Pancreas (tissue), 10 donors: ENCODE data around the gene AARS1. TPM values are rescaled to one million over a fixed set of nuclear protein-coding genes. Genes with fewer than 3 reads are reported as not detected.
"Not testable (repeated sequence)": the region's sequence is repeated elsewhere in the genome, so short reads cannot be mapped to it uniquely, and the experiment has no call there.

Source experiments
- ATAC-seq, 4 donors: fragments of 200-7000 bp; cut with Tn5 transposase; one replicate each; pipeline versions ENCODE4 v1.8.0 to v1.9.1; 2020; ENCODE audit warnings: mild to moderate bottlenecking in 4 of 4, moderate library complexity in 4 of 4
- DNase-seq, 6 donors: peaks; one replicate each; pipeline ENCODE4 v3.0.0-alpha.2; 2020
- FAIRE-seq: peaks from 2 replicates; lab custom pipeline; 2012; peaks lifted over from hg19 to GRCh38; lab: Jason Lieb, UNC
- H3K27ac ChIP-seq, 4 donors: fragments of 200-600 bp; sonication (generic); 1 replicate in 3 of 4; 2 replicates in 1 of 4; pipeline versions ENCODE4 v1.5.0 to v1.8.0; 2020
- H3K27me3 ChIP-seq, 4 donors: fragments of 200-600 bp; one replicate each; pipeline ENCODE4 v1.8.0; 2021
- H3K36me3 ChIP-seq, 3 donors: fragments of 200-600 bp; sonication (generic) in 1 of 3; one replicate each; pipeline versions ENCODE4 v1.5.0 to v1.8.0; 2020 to 2021
- H3K4me1 ChIP-seq, 3 donors: fragments of 200-600 bp; one replicate each; pipeline ENCODE4 v1.8.0; 2021
- H3K4me3 ChIP-seq, 4 donors: fragments of 200-600 bp; sonication (generic) in 2 of 4; one replicate each; pipeline versions ENCODE4 v1.5.0 to v1.8.0; 2020 to 2021
- H3K9me3 ChIP-seq, 4 donors: fragments of 200-600 bp; one replicate each; pipeline ENCODE4 v1.8.0; 2021
- CTCF ChIP-seq, 4 donors: fragments of 200-600 bp; sonication (generic) in 3 of 4; IDR thresholded peaks; one replicate each; pipeline versions ENCODE4 v1.5.0 to v1.8.0; 2021; ENCODE audit warnings: antibody characterized with exemption in 4 of 4
- WGBS, 2 donors: extraction: QIAGEN DNeasy Blood & Tissue Kit; methylation state at CpG; one replicate each; pipeline ENCODE4 v1.1.7; 2013; 5-methylcytosine and 5-hydroxymethylcytosine counted together
- intact Hi-C, 3 donors: fragments of 100-400 bp; cut with DNase I; formaldehyde crosslinking; loops; one replicate each; pipeline versions ENCODE4 v1.11.1 to v1.14.2; 2022
- polyA plus RNA-seq, 2 donors: library from polyadenylated mRNA; stranded (reverse); fragments of 200-250 nt; gene quantifications; one replicate each; pipeline ENCODE4 v1.2.3, GENCODE V29; 2013
- total RNA-seq, 6 donors: library from RNA; stranded (reverse); fragmentation: NEBNext Ultra II Directional in 4 of 6; extraction: Animal tissue kit (Norgen Biotek cat#: 25700) in 4 of 6; gene quantifications; one replicate each; pipeline versions ENCODE4 v1.2.1 to v1.2.4, GENCODE V29; 2021 to 2023
- donor health status: healthy with polysubstance abuse.
- donor health status: DM: no; HTN: no; CAD: no; lungs with moderate emphysema.
- donor health status: DM: no; HTN: no; CAD: no.
- donor health status: control.
- donor health status: control.
- donor health status: Bipolar disorder and iron deficiency.
- donor health status: DM: yes; HTN: yes; CAD: no.
- donor health status: DM: no; HTN: no; CAD: no.
- donor health status: DM: no; HTN: no; CAD: no.
- donor health status: DM: yes; HTN: yes; CAD: no.

Gene AARS1
- total and polyA plus RNA-seq, 8 donors, result 29.3 to 154 (median 45.0) TPM

- 94 to 100% methylated on average over 1 of the region's 1 CpG for WGBS, 2 donors
- no peak for FAIRE-seq
Observed at GRCh38 chr16:70331091-70331490, 41.8 kb upstream of the AARS1 start.

GRCh38 chr16:70324998-70325747 lies 35.9 kb upstream of the AARS1 start:
- no peak for FAIRE-seq

More at GRCh38 chr16:70331091-70331490, 41.8 kb upstream of the AARS1 start:
- DNase-seq, result no peak
- H3K36me3 ChIP-seq, result peaks cover 0 to 35% (median 11%) of the 10 kb centered on the region in 3 donors
- H3K4me1 ChIP-seq, result no peaks in the 10 kb centered on the region
- intact Hi-C loops, result no loop called here
- no peak for ATAC-seq
- H3K27ac ChIP-seq, result no peak overlapping the region
- H3K9me3 ChIP-seq, result no peaks in the 10 kb centered on the region
- H3K27me3 ChIP-seq, result no peaks in the 10 kb centered on the region
- TF ChIP-seq CTCF (IDR thresholded peaks at IDR 0.05), result no peak
- no peak overlapping the region for H3K4me3 ChIP-seq

GRCh38 chr16:70320121-70320520 lies 30.8 kb upstream of the AARS1 start:
- ATAC-seq (no peak), DNase-seq (peak in 1 of 6 donors; percentile 11), FAIRE-seq (no peak)
- no peak overlapping the region for H3K4me3 ChIP-seq
- intact Hi-C loops, result no loop called here
- no peak for TF ChIP-seq CTCF (IDR thresholded peaks at IDR 0.05)
- H3K4me1 ChIP-seq, result no peaks in the 10 kb centered on the region
- 96 to 100% methylated on average over 5 of the region's 5 CpGs for WGBS, 2 donors
- peaks cover 0 to 64% (median 12%) of the 10 kb centered on the region in 3 donors for H3K36me3 ChIP-seq
- no peak overlapping the region for H3K27ac ChIP-seq
- H3K9me3 ChIP-seq, result no peaks in the 10 kb centered on the region
- H3K27me3 ChIP-seq, result no peaks in the 10 kb centered on the region

More at GRCh38 chr16:70324998-70325747, 35.9 kb upstream of the AARS1 start:
- no peak for DNase-seq
- WGBS, 2 donors, result 93 to 94% methylated on average over 7 of the region's 7 CpGs
- peaks cover 0 to 48% (median 3%) of the 10 kb centered on the region in 3 donors for H3K36me3 ChIP-seq
- no peaks in the 10 kb centered on the region for H3K9me3 ChIP-seq
- H3K27me3 ChIP-seq, result no peaks in the 10 kb centered on the region
- no peaks in the 10 kb centered on the region for H3K4me1 ChIP-seq
- H3K27ac ChIP-seq, result no peak overlapping the region
- TF ChIP-seq CTCF (IDR thresholded peaks at IDR 0.05), result no peak
- intact Hi-C loops, result no loop called here
- no peak for ATAC-seq
- no peak overlapping the region for H3K4me3 ChIP-seq

GRCh38 chr16:70307726-70308125 lies 18.4 kb upstream of the AARS1 start:
- H3K36me3 ChIP-seq, H3K27ac ChIP-seq, H3K9me3 ChIP-seq, H3K4me3 ChIP-seq, ATAC-seq, FAIRE-seq, H3K4me1 ChIP-seq, H3K27me3 ChIP-seq, DNase-seq, intact Hi-C loops: not testable (repeated sequence)
- 91 to 94% methylated on average over 2 of the region's 2 CpGs for WGBS, 2 donors

GRCh38 chr16:70306880-70307279 lies 17.6 kb upstream of the AARS1 start:
- Histone ChIP-seq H3K4me3 (no peak overlapping the region), H3K4me1 (no peaks in the 10 kb centered on the region), H3K27me3 (no peaks in the 10 kb centered on the region), H3K36me3 (no peaks in the 10 kb centered on the region), H3K27ac (no peak overlapping the region), H3K9me3 (no peaks in the 10 kb centered on the region)
- intact Hi-C loops, result no loop called here
- TF ChIP-seq CTCF (IDR thresholded peaks at IDR 0.05), result no peak
- 94 to 95% methylated on average over 2 of the region's 2 CpGs for WGBS, 2 donors
- ATAC-seq (no peak), FAIRE-seq (no peak), DNase-seq (no peak)
